GM12878 (cell line): Measurements from ENCODE around the gene CLRN1.

Source experiments
- CHD1 ChIP-seq: IDR thresholded peaks from 2 replicates; pipeline ENCODE4 v1.6.1; 2012; ENCODE audit warnings: low read depth, low read length, improper control_type of control experiment
- EP300 ChIP-seq, 2 experiments: fragments of 150-350 bp in 1 of 2; IDR thresholded peaks; 2 replicates each; pipeline ENCODE4 v1.6.1; 2011 to 2012; ENCODE audit warnings: low read depth in 2 of 2, low read length in 2 of 2, borderline replicate concordance in 1 of 2, improper control_type of control experiment in 1 of 2, inconsistent platforms in 1 of 2; ENCODE audit not compliant: control insufficient read depth in 1 of 2
- EZH2 ChIP-seq: IDR thresholded peaks from 2 replicates; pipeline ENCODE4 v1.6.1; 2012; ENCODE audit warnings: low read depth, mild to moderate bottlenecking, control low read depth, inconsistent platforms, low read length, borderline replicate concordance; ENCODE audit not compliant: control insufficient read depth
- GABPA ChIP-seq: IDR thresholded peaks from 2 replicates; pipeline ENCODE4 v1.6.1; 2014; ENCODE audit warnings: antibody characterized with exemption, low read depth, mild to moderate bottlenecking, inconsistent platforms
- RFX5 ChIP-seq: IDR thresholded peaks from 2 replicates; pipeline ENCODE4 v1.6.1; 2011; ENCODE audit warnings: low read depth, low read length, improper control_type of control experiment
- SUPT20H ChIP-seq: IDR thresholded peaks from 2 replicates; pipeline ENCODE4 v1.6.1; 2011; ENCODE audit warnings: low read depth, mild to moderate bottlenecking, low read length, moderate library complexity, borderline replicate concordance; ENCODE audit not compliant: control insufficient read depth

GRCh38 chr3:150917951-150918350 is 54.6 kb downstream of the CLRN1 start:
- TF ChIP-seq EP300 (IDR thresholded peaks at IDR 0.05; ENCODE audit: borderline replicate concordance in 1 of 2, control insufficient read depth in 1 of 2, low read depth in 2 of 2, low read length in 2 of 2), result no peak
- no peak for TF ChIP-seq RFX5
- TF ChIP-seq SUPT20H, result no peak
- no peak for TF ChIP-seq CHD1
- no peak for TF ChIP-seq GABPA
- no peak for TF ChIP-seq EZH2
